ENCODE data around the gene DLG1.

DLG1 gene

GRCh38 chr3:197030379-197031314 is 267.8 kb downstream of the DLG1 start:
- TF ChIP-seq, protein P1, sequence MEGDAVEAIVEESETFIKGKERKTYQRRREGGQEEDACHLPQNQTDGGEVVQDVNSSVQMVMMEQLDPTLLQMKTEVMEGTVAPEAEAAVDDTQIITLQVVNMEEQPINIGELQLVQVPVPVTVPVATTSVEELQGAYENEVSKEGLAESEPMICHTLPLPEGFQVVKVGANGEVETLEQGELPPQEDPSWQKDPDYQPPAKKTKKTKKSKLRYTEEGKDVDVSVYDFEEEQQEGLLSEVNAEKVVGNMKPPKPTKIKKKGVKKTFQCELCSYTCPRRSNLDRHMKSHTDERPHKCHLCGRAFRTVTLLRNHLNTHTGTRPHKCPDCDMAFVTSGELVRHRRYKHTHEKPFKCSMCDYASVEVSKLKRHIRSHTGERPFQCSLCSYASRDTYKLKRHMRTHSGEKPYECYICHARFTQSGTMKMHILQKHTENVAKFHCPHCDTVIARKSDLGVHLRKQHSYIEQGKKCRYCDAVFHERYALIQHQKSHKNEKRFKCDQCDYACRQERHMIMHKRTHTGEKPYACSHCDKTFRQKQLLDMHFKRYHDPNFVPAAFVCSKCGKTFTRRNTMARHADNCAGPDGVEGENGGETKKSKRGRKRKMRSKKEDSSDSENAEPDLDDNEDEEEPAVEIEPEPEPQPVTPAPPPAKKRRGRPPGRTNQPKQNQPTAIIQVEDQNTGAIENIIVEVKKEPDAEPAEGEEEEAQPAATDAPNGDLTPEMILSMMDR (IDR thresholded peaks at IDR 0.05; ENCODE audit: borderline replicate concordance, control extremely low read depth, extremely low read depth, insufficient read depth, missing control alignments): no peak
- no peak for DNase-seq (ENCODE audit: low spot score)
- in situ Hi-C loops (cut with MboI; ENCODE audit: low sequenced_read_pairs, unreplicated experiment): no loop called here

DNA sequence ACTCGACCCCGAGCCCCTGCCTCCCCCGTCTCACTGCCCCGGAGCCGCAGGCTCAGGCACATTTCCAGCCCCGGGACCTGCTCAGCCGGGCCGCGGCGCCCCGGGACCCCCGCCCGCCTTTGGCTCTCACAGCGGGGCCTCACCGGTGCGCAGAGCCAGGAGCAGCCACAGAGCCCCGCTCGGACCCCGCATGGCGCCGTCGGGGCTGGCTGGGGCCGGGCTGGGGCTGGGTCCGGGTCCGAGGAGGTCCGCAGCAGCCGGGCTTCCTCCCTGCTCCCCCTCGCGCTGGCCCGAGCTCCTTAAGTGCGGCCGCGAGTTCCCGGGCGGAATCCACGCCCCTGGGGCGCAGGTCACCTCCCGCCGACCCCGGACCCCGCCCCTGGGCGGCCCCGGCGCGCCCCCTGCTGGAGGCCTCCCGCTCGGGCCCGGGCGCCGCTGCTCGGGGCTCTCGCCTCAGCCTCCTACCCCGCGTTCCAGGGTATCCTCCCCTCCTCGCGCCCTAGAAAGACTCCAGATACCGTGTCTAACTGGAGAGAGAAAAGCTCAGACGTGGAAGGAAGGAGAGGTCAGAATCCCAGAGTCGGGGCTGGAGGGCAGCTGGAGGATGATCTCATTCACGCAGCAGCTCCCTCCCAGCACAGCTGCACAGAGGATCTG is 268.8 kb downstream of the DLG1 start, which contains the start of gene MELTF:
Gene MELTF (minus strand): TSS at position 307 of the 657 bp plus-strand sequence. CDS start 115 bp downstream, at position 192.
- DNase-seq (ENCODE audit: low spot score): peak; percentile 99
- TF ChIP-seq, protein P1 (IDR thresholded peaks at IDR 0.05; ENCODE audit: borderline replicate concordance, control extremely low read depth, extremely low read depth, insufficient read depth, missing control alignments): peak; percentile 80
- in situ Hi-C loops (cut with MboI; ENCODE audit: low sequenced_read_pairs, unreplicated experiment): no loop called here

DNA sequence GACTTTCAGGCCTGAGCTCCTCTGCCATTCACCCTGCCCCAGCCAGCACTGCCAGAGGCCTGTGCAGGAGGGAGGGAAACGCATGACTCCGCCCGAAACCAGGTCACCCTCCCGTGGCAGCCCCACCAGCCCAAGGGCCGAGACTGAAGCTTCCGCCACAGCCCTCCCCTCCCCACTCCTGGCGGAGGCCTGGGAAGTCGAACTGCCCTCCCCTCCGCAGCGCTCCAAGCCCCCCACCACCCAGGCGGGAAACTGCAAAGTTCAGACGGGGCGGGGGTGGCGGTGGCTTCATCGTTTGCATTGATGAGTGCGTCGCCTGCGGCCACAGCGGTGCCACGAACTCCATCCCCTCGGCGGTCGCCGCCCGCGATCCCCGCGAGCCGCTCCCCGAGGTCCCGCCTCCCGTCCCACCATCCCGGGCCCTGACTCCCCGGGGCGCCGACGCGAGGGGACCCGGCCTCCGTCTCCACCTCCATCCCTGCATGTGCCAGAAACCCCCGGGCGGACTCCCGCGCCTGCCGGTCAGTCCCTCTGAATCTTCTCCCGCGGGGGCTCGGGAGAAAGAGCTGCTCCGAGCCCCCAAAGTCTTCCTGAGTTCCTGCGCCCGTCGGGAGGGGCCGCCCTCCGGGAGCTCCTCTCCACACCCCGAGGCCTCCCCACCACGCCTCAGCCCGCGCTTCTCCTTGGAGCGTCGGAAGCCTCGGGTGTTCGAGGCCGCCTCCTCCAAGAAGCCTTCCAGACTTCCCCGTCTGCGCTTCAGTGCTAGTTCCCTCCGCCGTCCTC is 269.5 kb downstream of the DLG1 start:
- TF ChIP-seq, protein P1 (IDR thresholded peaks at IDR 0.05; ENCODE audit: borderline replicate concordance, control extremely low read depth, extremely low read depth, insufficient read depth, missing control alignments): no peak
- in situ Hi-C loops (cut with MboI; ENCODE audit: low sequenced_read_pairs, unreplicated experiment): no loop called here
- DNase-seq (ENCODE audit: low spot score): peak; percentile 75

DNA sequence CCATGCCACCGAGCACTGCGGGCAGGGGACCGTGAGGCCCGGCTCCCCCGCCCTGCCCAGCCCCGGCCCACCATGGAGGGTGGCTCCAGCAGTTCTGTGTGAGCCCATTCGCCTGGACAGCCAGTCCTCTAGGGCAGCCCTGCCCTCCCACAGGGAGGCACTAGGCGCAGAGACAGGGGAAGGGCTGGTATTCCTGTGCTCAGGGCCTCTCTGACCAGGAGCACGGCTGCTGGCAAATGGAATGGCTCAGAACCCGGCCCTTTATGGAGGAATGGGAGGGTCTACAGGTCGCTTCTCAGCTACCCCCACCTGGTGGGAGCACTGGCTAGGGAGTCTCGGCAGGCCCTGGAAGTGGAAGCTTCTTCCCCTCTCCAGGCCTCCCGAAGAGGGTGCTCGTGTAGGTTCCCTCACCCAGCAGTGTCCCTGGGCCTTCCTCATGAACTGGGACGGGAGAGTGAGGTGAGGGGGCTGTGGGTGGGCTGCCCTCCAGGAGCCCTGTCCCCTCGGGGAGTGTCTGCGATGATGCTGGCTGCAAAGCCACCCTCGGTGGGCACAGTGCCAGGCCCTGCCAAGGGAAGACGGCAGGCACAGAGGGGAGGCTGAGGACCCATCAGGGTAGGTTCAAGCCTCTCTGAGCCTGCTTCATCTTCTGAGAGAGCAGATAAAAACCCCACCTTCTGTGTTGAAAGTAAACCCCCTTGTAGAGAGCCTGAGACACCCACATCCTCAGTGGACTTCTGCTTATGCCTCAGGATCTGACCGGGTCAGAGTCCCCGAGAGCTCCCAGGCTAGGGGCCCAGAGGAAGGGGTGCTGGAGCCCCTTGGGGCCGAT is 270.3 kb downstream of the DLG1 start:
- in situ Hi-C loops (cut with MboI; ENCODE audit: low sequenced_read_pairs, unreplicated experiment): no loop called here
- TF ChIP-seq, protein P1 (IDR thresholded peaks at IDR 0.05; ENCODE audit: borderline replicate concordance, control extremely low read depth, extremely low read depth, insufficient read depth, missing control alignments): no peak
- DNase-seq (ENCODE audit: low spot score): no peak

GRCh38 chr3:197027151-197027895 is 271.1 kb downstream of the DLG1 start:
- peak; percentile 15 for DNase-seq (ENCODE audit: low spot score)
- in situ Hi-C loops (cut with MboI; ENCODE audit: low sequenced_read_pairs, unreplicated experiment): no loop called here
- TF ChIP-seq, protein P1 (IDR thresholded peaks at IDR 0.05; ENCODE audit: borderline replicate concordance, control extremely low read depth, extremely low read depth, insufficient read depth, missing control alignments): no peak

Measured in GM13976 (cell line).